Measurements from ENCODE around the gene WDR62. TPM values are rescaled to one million over a fixed set of nuclear protein-coding genes. Genes with fewer than 3 reads are reported as not detected.
A peak's percentile ranks its signal among the peaks of the same experiment; 100 is the strongest.

WDR62 gene
- total RNA-seq, 1 donor = 10.1 TPM

- no peak for TF ChIP-seq CTCF (IDR thresholded peaks at IDR 0.05; ENCODE audit: insufficient read depth, low read length)
- H3K4me3 ChIP-seq (ENCODE audit: low read depth, low read length) = peak overlapping the region; percentile 56
- no peak for DNase-seq (ENCODE audit: low read depth)
Measured at GRCh38 chr19:36151144-36152018, 96.7 kb downstream of the WDR62 start.

GRCh38 chr19:36152019-36152351 is 97.3 kb downstream of the WDR62 start:
- peak overlapping the region; percentile 56 for H3K4me3 ChIP-seq (ENCODE audit: low read depth, low read length)
- no peak for TF ChIP-seq CTCF (IDR thresholded peaks at IDR 0.05; ENCODE audit: insufficient read depth, low read length)
- DNase-seq (ENCODE audit: low read depth) = no peak

GRCh38 chr19:36152352-36153091 is 97.8 kb downstream of the WDR62 start, which contains the start of gene COX7A1:
Gene COX7A1 (minus strand): TSS chr19:36152447. CDS start chr19:36152407, 40 bp downstream.
- no peak for TF ChIP-seq CTCF (IDR thresholded peaks at IDR 0.05; ENCODE audit: insufficient read depth, low read length)
- DNase-seq (ENCODE audit: low read depth) = peak; percentile 61
- H3K4me3 ChIP-seq (ENCODE audit: low read depth, low read length) = peak within 1 kb of the TSS; percentile 56

GRCh38 chr19:36153126-36153525 is 98.4 kb downstream of the WDR62 start:
- no peak for DNase-seq (ENCODE audit: low read depth)
- H3K4me3 ChIP-seq (ENCODE audit: low read depth, low read length) = no peak overlapping the region
- no peak for TF ChIP-seq CTCF (IDR thresholded peaks at IDR 0.05; ENCODE audit: insufficient read depth, low read length)

Other genes starting within 250 kb of the WDR62 start
- not detected in 2 replicates for gene PRODH2, start 242.1 kb upstream of the WDR62 start, total RNA-seq (ENCODE audit: low replicate concordance)
- not detected in 2 replicates for gene NPHS1, start 202.4 kb upstream of the WDR62 start, total RNA-seq (ENCODE audit: low replicate concordance)
- 0.25 TPM in 1 of 2 replicates, not detected in the other for gene KIRREL2, start 198.0 kb upstream of the WDR62 start, total RNA-seq (ENCODE audit: low replicate concordance)
- 4.1 and 8.6 TPM in 2 replicates for gene APLP1, start 186.3 kb upstream of the WDR62 start, total RNA-seq (ENCODE audit: low replicate concordance)
- 2.5 and 3.7 TPM in 2 replicates for gene NFKBID, start 154.4 kb upstream of the WDR62 start, total RNA-seq (ENCODE audit: low replicate concordance)
- 0.81 and 2.7 TPM in 2 replicates for gene HCST, start 152.4 kb upstream of the WDR62 start, total RNA-seq (ENCODE audit: low replicate concordance)
- not detected in 2 replicates for gene TYROBP, start 146.6 kb upstream of the WDR62 start, total RNA-seq (ENCODE audit: low replicate concordance)
- gene LRFN3, start 118.5 kb upstream of the WDR62 start, total RNA-seq (ENCODE audit: low replicate concordance) = 5.9 and 9.3 TPM in 2 replicates
- 12.7 and 38.7 TPM in 2 replicates for gene SDHAF1, start 59.7 kb upstream of the WDR62 start, total RNA-seq (ENCODE audit: low replicate concordance)
- not detected in 2 replicates for gene SYNE4, start 46.1 kb upstream of the WDR62 start, total RNA-seq (ENCODE audit: low replicate concordance)
- gene ALKBH6, start 40.7 kb upstream of the WDR62 start, total RNA-seq (ENCODE audit: low replicate concordance) = 14.2 and 15.5 TPM in 2 replicates
- gene CLIP3, start 22.0 kb upstream of the WDR62 start, total RNA-seq (ENCODE audit: low replicate concordance) = 7.4 and 20.1 TPM in 2 replicates
- 2.5 and 4.1 TPM in 2 replicates for gene THAP8, start 612 bp upstream of the WDR62 start, total RNA-seq (ENCODE audit: low replicate concordance)
- not detected in 2 replicates for gene OVOL3, start 56.2 kb downstream of the WDR62 start, total RNA-seq (ENCODE audit: low replicate concordance)
- gene POLR2I, start 60.0 kb downstream of the WDR62 start, total RNA-seq (ENCODE audit: low replicate concordance) = 33.2 and 37.9 TPM in 2 replicates
- 83.6 and 164 TPM in 2 replicates for gene TBCB, start 60.6 kb downstream of the WDR62 start, total RNA-seq (ENCODE audit: low replicate concordance)
- gene CAPNS1, start 85.2 kb downstream of the WDR62 start, total RNA-seq (ENCODE audit: low replicate concordance) = 55.1 and 398 TPM in 2 replicates
- gene COX7A1, start 97.5 kb downstream of the WDR62 start, total RNA-seq (ENCODE audit: low replicate concordance) = 5.4 and 17.0 TPM in 2 replicates
- 7.0 and 7.6 TPM in 2 replicates for gene ZNF565, start 159.8 kb downstream of the WDR62 start, total RNA-seq (ENCODE audit: low replicate concordance)
- 107 and 130 TPM in 2 replicates for gene ZNF146, start 160.2 kb downstream of the WDR62 start, total RNA-seq (ENCODE audit: low replicate concordance)

Data from fibroblast of the aortic adventitia (primary cell).